Calu3 (cell line): ENCODE results near the gene EFCAB6. TPM values are rescaled to one million over a fixed set of nuclear protein-coding genes. Genes with fewer than 3 reads are reported as not detected.

Source experiments
- BruUV-seq: library from RNA; stranded (reverse); fragments of 400-500 nt; replicated peaks from 2 replicates; lab custom pipeline; 2021; lab: Mats Ljungman, UMichigan
- CTCF ChIA-PET: fragments of 300-600 bp; sonication (Branson Sonifier 250); formaldehyde crosslinking; loops from one replicate; lab custom pipeline; 2022; ENCODE audit warnings: antibody characterized with exemption; lab: Charles Lee
- DNase-seq: peaks from one replicate; pipeline ENCODE4 v3.0.0; 2022
- H3K27ac Mint-ChIP-seq: one replicate; pipeline ENCODE4 v1.8.0; 2022; ENCODE audit warnings: mixed read lengths; ENCODE audit not compliant: unreplicated experiment
- H3K27me3 Mint-ChIP-seq: one replicate; pipeline ENCODE4 v1.8.0; 2022; ENCODE audit warnings: mixed read lengths; ENCODE audit not compliant: unreplicated experiment
- H3K36me3 Mint-ChIP-seq: one replicate; pipeline ENCODE4 v1.8.0; 2022; ENCODE audit warnings: mild to moderate bottlenecking, moderate library complexity, mixed read lengths; ENCODE audit not compliant: insufficient read depth, unreplicated experiment
- H3K4me1 Mint-ChIP-seq: one replicate; pipeline ENCODE4 v1.8.0; 2022; ENCODE audit warnings: mild to moderate bottlenecking, low read depth, mixed read lengths; ENCODE audit not compliant: unreplicated experiment
- H3K4me3 Mint-ChIP-seq: one replicate; pipeline ENCODE4 v1.8.0; 2022; ENCODE audit warnings: mild to moderate bottlenecking, low read depth, moderate library complexity, mixed read lengths; ENCODE audit not compliant: unreplicated experiment
- H3K9me3 Mint-ChIP-seq: one replicate; pipeline ENCODE4 v1.8.0; 2022; ENCODE audit warnings: low read depth, mixed read lengths; ENCODE audit not compliant: unreplicated experiment
- intact Hi-C: fragments of 100-400 bp; cut with micrococcal nuclease; formaldehyde crosslinking; loops from one replicate; pipeline ENCODE4 v1.10.0; 2022; ENCODE audit not compliant: unreplicated experiment
- total RNA-seq: library from RNA; stranded (reverse); gene quantifications from 2 replicates; pipeline ENCODE4 v1.2.3, GENCODE V29; 2022
- TF ChIP-seq, protein P1 (sequence below): fragments of 200-600 bp; IDR thresholded peaks from one replicate; pipeline ENCODE4 v1.8.0; 2022; ENCODE audit warnings: antibody characterized with exemption; ENCODE audit not compliant: unreplicated experiment

The EFCAB6 gene
- total RNA-seq, 1 experiment from 2014 or later, result 2.2 TPM

DNA sequence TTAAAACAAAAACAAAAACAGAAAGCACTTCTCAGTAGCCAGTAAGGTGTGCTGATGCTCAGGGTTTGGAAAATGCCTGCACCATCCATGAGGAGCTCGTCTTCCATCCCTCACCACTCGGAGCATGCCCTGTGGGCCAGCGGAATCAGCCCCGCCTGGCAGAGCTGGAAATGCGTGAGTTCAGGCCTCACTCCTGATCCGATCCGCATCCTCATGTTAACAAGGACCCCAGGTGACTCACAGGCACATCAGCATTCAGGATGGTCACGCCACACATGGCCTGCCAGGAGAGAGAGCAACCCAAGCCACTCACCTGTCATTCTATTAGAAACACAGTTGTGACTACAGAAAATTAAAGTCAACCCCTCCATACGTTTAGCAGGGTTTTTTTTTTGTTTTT is 211.8 kb downstream of the EFCAB6 start:
- H3K36me3 Mint-ChIP-seq, result no peaks in the 10 kb centered on the region
- peaks cover 38% of the 10 kb centered on the region for H3K27me3 Mint-ChIP-seq
- H3K27ac Mint-ChIP-seq, result no peak overlapping the region
- BruUV-seq, result no TSS peak
- intact Hi-C loops, result no loop called here
- H3K9me3 Mint-ChIP-seq, result no peaks in the 10 kb centered on the region
- TF ChIP-seq, protein P1, sequence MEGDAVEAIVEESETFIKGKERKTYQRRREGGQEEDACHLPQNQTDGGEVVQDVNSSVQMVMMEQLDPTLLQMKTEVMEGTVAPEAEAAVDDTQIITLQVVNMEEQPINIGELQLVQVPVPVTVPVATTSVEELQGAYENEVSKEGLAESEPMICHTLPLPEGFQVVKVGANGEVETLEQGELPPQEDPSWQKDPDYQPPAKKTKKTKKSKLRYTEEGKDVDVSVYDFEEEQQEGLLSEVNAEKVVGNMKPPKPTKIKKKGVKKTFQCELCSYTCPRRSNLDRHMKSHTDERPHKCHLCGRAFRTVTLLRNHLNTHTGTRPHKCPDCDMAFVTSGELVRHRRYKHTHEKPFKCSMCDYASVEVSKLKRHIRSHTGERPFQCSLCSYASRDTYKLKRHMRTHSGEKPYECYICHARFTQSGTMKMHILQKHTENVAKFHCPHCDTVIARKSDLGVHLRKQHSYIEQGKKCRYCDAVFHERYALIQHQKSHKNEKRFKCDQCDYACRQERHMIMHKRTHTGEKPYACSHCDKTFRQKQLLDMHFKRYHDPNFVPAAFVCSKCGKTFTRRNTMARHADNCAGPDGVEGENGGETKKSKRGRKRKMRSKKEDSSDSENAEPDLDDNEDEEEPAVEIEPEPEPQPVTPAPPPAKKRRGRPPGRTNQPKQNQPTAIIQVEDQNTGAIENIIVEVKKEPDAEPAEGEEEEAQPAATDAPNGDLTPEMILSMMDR, result no peak
- no peak for DNase-seq
- no peaks in the 10 kb centered on the region for H3K4me1 Mint-ChIP-seq
- CTCF ChIA-PET, result no interaction called here
- no peak overlapping the region for H3K4me3 Mint-ChIP-seq

DNA sequence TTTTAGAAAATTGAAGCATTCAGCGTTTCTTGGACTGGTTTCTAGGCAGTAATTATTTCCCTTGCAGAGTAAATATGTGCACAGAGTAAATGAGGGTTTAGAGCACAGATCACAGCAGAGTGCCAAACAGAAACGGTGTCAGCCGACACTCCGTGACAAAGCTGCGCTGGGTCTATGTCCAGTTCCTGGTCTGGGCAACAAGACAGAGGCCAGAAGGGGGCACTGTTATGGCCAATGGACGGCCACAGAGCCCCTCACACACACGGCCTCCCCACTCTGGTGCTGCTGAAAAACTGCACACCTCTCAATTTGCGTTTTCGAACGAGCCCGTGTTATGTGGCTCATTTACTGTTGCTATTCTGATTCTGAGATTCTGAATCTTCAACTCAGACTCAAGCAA is 219.6 kb downstream of the EFCAB6 start:
- CTCF ChIA-PET, result no interaction called here
- Mint-ChIP-seq H3K27me3 (peaks cover 39% of the 10 kb centered on the region), H3K36me3 (no peaks in the 10 kb centered on the region), H3K9me3 (peaks cover 3% of the 10 kb centered on the region), H3K4me3 (no peak overlapping the region), H3K27ac (no peak overlapping the region), H3K4me1 (no peaks in the 10 kb centered on the region)
- intact Hi-C loops, result no loop called here
- no TSS peak for BruUV-seq
- DNase-seq, result no peak
- TF ChIP-seq, protein P1, result peak; percentile 22

DNA sequence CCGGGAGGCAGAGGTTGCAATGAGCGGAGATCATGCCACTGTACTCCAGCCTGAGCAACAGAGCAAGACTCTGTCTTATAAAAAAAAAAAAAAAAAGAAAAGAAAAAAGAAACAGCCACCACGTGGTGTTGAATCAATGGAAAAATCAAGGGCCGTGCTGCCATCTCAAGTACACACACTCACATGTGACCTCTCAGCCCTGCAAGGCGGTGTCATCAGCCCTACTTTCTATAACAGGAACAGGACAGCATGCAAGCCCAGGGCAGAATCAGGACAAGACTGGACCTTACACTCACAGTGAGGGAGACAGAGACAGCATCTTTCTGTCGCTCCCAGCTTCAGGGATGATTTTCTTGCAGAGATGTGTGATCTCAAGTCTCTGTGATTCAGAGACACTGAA is 220.7 kb downstream of the EFCAB6 start:
- no peak for DNase-seq
- Mint-ChIP-seq H3K9me3 (peaks cover 3% of the 10 kb centered on the region), H3K4me1 (no peaks in the 10 kb centered on the region), H3K4me3 (no peak overlapping the region), H3K36me3 (no peaks in the 10 kb centered on the region), H3K27me3 (peaks cover 29% of the 10 kb centered on the region), H3K27ac (no peak overlapping the region)
- intact Hi-C loops, result no loop called here
- BruUV-seq, result no TSS peak
- TF ChIP-seq, protein P1, result no peak
- CTCF ChIA-PET, result no interaction called here

DNA sequence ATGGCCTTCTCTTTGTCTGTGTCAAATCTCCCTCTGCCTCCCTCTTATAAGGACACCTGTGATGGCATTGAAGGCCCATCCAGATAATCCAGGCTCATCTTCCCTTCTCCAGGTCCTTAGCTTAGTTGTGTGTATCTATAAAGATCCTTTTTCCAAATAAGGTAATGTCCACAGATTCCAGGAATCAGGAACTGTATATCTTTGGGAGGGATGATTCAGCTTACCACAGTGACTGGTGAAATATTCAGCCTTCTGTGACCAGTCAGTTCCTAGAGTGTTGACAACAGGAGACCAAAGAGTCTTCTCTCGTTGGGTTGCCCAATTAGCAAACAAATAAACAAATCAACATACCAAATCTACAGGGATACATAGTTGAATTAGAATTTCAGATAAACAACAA is 224.5 kb downstream of the EFCAB6 start:
- peaks cover 26% of the 10 kb centered on the region for H3K27me3 Mint-ChIP-seq
- no TSS peak for BruUV-seq
- TF ChIP-seq, protein P1, result no peak
- intact Hi-C loops, result no loop called here
- DNase-seq, result no peak
- no peaks in the 10 kb centered on the region for H3K36me3 Mint-ChIP-seq
- CTCF ChIA-PET, result interaction anchor here (1.3 kb wide), 1 partner anchor 12 kb away, joined by 4 read pairs; no protein-coding TSS in a partner anchor
- peaks cover 3% of the 10 kb centered on the region for H3K9me3 Mint-ChIP-seq
- H3K27ac Mint-ChIP-seq, result no peak overlapping the region
- no peaks in the 10 kb centered on the region for H3K4me1 Mint-ChIP-seq
- no peak overlapping the region for H3K4me3 Mint-ChIP-seq
